ENCODE results near the gene SMIM43. TPM values are rescaled to one million over a fixed set of nuclear protein-coding genes. Genes with fewer than 3 reads are reported as not detected.

The SMIM43 gene
- total and polyA plus RNA-seq, 2 experiments from 2014 or later: not detected

DNA sequence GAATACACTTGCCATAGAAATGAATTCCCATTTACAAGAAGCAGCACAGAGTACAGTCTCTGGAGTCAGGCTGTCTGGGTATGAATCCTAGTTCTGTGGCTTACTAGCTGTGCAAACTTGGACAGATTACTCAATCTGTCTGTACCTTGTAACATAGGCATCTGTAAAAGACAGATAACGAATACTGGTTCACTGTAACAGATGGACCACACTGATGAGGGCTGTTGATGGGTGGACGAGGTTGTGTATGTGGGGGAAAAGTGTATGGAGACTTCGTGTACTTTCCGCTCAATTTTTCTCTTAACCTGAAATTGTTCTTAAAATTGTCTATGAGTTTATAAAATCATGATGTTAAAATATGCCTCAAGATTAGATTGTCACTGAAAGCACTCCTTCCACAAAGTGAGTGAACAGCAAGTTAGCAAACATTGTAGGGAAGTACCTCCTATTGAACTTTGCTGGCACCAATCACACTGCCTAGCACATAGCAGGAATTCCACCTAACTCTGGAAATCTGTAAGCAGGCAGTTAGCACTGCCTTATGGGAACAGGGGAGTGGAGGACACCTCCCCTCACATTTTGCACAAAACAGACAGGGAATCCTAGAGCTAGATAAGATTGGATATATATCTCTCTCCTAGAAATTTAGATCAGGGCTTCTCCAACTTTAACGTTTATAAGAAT, 29.7 kb upstream of the SMIM43 start:
- Histone ChIP-seq H3K27ac (no peak overlapping the region), H3K36me3 (no peaks in the 10 kb centered on the region), H3K4me3 (no peak overlapping the region), H3K4me1 (ENCODE audit: low read depth) (no peaks in the 10 kb centered on the region), H3K9me3 (ENCODE audit: low read depth) (no peaks in the 10 kb centered on the region), H3K27me3 (peaks cover 5% of the 10 kb centered on the region)
- peak; percentile 12 to 46 for DNase-seq (ENCODE audit: low read depth in 1 of 2, low spot score in 1 of 2)
- TF ChIP-seq, protein P1, sequence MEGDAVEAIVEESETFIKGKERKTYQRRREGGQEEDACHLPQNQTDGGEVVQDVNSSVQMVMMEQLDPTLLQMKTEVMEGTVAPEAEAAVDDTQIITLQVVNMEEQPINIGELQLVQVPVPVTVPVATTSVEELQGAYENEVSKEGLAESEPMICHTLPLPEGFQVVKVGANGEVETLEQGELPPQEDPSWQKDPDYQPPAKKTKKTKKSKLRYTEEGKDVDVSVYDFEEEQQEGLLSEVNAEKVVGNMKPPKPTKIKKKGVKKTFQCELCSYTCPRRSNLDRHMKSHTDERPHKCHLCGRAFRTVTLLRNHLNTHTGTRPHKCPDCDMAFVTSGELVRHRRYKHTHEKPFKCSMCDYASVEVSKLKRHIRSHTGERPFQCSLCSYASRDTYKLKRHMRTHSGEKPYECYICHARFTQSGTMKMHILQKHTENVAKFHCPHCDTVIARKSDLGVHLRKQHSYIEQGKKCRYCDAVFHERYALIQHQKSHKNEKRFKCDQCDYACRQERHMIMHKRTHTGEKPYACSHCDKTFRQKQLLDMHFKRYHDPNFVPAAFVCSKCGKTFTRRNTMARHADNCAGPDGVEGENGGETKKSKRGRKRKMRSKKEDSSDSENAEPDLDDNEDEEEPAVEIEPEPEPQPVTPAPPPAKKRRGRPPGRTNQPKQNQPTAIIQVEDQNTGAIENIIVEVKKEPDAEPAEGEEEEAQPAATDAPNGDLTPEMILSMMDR (IDR thresholded peaks at IDR 0.05; ENCODE audit: low read depth, low read length): no peak

DNA sequence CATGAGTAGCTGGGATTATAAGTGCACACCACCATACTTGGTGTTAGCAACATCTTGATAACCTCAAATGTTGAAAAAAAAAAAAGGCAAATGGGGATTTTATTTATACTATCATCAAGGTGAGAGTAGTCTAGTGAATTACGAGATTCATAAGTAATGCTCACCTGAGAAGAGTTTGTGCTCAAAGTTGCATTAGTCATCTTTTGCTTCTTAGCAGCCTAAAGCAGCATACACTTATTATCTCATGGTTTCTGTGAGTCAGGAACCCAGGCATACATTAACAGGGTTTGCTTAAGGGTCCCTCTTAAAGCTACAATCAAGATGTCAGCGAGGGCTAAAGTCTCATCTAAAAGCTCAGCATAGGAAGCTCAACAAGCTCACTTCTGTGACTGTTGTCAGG, 28.0 kb upstream of the SMIM43 start:
- Histone ChIP-seq H3K4me3 (no peak overlapping the region), H3K36me3 (no peaks in the 10 kb centered on the region), H3K27me3 (peaks cover 9% of the 10 kb centered on the region), H3K27ac (no peak overlapping the region), H3K4me1 (ENCODE audit: low read depth) (no peaks in the 10 kb centered on the region), H3K9me3 (ENCODE audit: low read depth) (no peaks in the 10 kb centered on the region)
- no peak for DNase-seq (ENCODE audit: low read depth in 1 of 2, low spot score in 1 of 2)
- TF ChIP-seq, protein P1 (IDR thresholded peaks at IDR 0.05; ENCODE audit: low read depth, low read length): no peak

DNA sequence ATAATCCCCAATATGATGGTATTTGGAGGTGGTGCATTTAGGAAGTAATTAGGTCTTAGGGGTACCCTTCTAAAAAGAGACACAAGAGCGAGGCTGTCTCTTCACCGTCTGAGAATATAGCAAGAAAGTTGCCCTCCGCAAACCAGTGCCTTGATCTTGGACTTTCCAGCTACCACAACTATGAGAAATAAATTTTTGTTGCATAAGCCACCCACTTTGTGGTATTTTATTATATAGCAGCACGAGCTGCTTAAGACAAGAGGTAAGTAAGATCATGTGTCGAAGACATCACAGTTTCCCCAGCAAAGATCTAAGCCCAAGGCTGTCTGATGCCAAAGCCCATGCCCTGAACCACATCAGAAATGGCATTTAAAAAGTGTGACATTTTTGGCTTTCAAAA, 26.5 kb upstream of the SMIM43 start:
- peak in 1 of 2 donors; percentile 41 for DNase-seq (ENCODE audit: low read depth in 1 of 2, low spot score in 1 of 2)
- Histone ChIP-seq H3K27ac (no peak overlapping the region), H3K36me3 (no peaks in the 10 kb centered on the region), H3K27me3 (peaks cover 9% of the 10 kb centered on the region), H3K9me3 (ENCODE audit: low read depth) (no peaks in the 10 kb centered on the region), H3K4me1 (ENCODE audit: low read depth) (no peaks in the 10 kb centered on the region), H3K4me3 (no peak overlapping the region)
- TF ChIP-seq, protein P1 (IDR thresholded peaks at IDR 0.05; ENCODE audit: low read depth, low read length): no peak

DNA sequence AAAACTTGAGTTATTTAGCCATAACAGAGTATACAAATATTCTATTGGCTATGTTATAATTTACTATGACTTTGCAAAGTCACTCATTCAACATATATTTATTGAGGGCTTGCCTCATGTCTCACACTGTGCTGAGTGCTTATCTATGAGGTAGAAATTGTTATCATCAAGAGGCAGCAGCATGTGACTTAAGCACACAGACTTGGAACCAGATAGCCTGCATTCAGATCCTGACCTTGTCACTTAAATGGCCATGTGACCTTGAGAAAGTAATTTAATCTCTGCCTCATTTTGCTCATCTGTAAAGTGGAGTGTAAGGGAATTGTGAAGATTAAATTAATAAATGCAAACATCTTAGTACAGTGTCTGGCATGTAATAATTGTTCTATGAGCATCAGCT, 26.0 kb upstream of the SMIM43 start:
- no peak for DNase-seq (ENCODE audit: low read depth in 1 of 2, low spot score in 1 of 2)
- Histone ChIP-seq H3K4me3 (no peak overlapping the region), H3K27ac (no peak overlapping the region), H3K9me3 (ENCODE audit: low read depth) (no peaks in the 10 kb centered on the region), H3K4me1 (ENCODE audit: low read depth) (no peaks in the 10 kb centered on the region), H3K36me3 (no peaks in the 10 kb centered on the region), H3K27me3 (peaks cover 9% of the 10 kb centered on the region)
- TF ChIP-seq, protein P1 (IDR thresholded peaks at IDR 0.05; ENCODE audit: low read depth, low read length): no peak

DNA sequence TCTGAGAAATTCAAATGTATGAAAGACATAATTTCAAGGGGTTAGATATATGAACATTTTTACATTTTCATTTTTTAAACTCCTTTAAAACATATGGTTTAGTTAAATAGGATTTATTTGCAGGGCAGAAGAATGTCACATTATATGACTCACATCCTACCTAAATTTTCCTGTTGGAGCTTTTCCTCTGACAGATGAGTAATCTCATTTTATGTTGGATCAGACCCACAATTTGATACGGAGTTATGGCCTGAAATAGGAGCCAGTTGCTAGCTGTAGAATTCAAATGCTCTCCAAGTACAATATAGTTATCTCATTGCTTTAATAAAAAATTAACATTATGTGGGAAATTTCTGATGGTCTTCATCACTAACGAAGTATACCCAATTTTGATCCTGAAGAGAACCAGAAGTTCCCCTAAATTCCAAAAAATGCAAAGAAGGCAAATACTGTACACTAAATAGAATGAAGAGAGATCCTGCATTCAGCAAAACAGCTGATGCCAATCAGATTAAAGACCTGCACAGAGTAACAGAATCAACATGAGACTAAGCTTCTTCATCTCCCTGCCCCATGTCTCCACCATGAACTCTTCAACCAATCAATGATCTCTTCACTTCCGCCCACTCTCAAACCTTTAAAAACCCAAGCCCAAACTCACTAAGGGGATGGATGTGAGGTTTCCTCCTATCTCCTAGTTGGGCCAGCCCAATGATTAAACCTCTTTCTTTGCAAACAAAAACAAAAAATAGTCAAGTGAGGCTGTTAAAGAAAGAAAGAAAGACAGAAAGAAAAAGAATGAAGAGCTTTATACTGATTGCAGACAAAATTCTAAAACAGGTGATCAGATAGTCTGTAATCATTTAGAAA, 25.2 kb upstream of the SMIM43 start:
- Histone ChIP-seq H3K4me3 (no peak overlapping the region), H3K9me3 (ENCODE audit: low read depth) (no peaks in the 10 kb centered on the region), H3K27me3 (peaks cover 9% of the 10 kb centered on the region), H3K36me3 (no peaks in the 10 kb centered on the region), H3K27ac (no peak overlapping the region), H3K4me1 (ENCODE audit: low read depth) (no peaks in the 10 kb centered on the region)
- TF ChIP-seq, protein P1 (IDR thresholded peaks at IDR 0.05; ENCODE audit: low read depth, low read length): no peak
- peak in 1 of 2 donors; percentile 64 for DNase-seq (ENCODE audit: low read depth in 1 of 2, low spot score in 1 of 2)

All from cardiac muscle cell (in vitro differentiated cells and primary cell).